K562 (cell line): ENCODE results near the gene LUZP1. TPM values are rescaled to one million over a fixed set of nuclear protein-coding genes. Genes with fewer than 3 reads are reported as not detected.
A peak's percentile ranks its signal among the peaks of the same experiment; 100 is the strongest.

Source experiments
- ARID1B ChIP-seq: fragments of 450-650 bp; IDR thresholded peaks from 2 replicates; pipeline ENCODE4 v1.6.1; 2016; ENCODE audit warnings: antibody characterized with exemption, mild to moderate bottlenecking, inconsistent platforms
- ATF1 ChIP-seq, 2 experiments: fragments of 450-650 bp in 1 of 2; IDR thresholded peaks; 2 replicates each; pipeline ENCODE4 v1.6.1; 2016; ENCODE audit warnings: missing compliant biosample characterization in 1 of 2, missing genetic modification characterization in 1 of 2
- BCL6 ChIP-seq: fragments of 250-450 bp; sonication (Bioruptor Pico); IDR thresholded peaks from 2 replicates; pipeline ENCODE4 v1.4.0; 2020
- CAMTA2 ChIP-seq: fragments of 250-450 bp; sonication (Bioruptor Pico); conservative IDR thresholded peaks from 2 replicates; pipeline ENCODE4 v1.5.1; 2022
- CCNT2 ChIP-seq: IDR thresholded peaks from 2 replicates; pipeline ENCODE4 v1.6.1; 2011; ENCODE audit warnings: borderline replicate concordance, low read depth, mild to moderate bottlenecking, moderate library complexity, mixed read lengths, low read length; ENCODE audit not compliant: insufficient read length; ENCODE audit errors: extremely low read depth
- CREB1 ChIP-seq, 2 experiments: sonication (generic) in 1 of 2; formaldehyde crosslinking in 1 of 2; IDR thresholded peaks; 2 replicates each; pipeline versions ENCODE4 v1.6.1 to v1.8.0; 2012 to 2022; ENCODE audit warnings: inconsistent platforms in 1 of 2, mild to moderate bottlenecking in 1 of 2, missing genetic modification reagents in 1 of 2, moderate library complexity in 1 of 2
- CUX1 ChIP-seq: fragments of 200-800 bp; sonication (Bioruptor generic); IDR thresholded peaks from 2 replicates; pipeline ENCODE4 v1.6.1; 2016; ENCODE audit warnings: missing genetic modification characterization, missing compliant biosample characterization
- FOS ChIP-seq: IDR thresholded peaks from 3 replicates; pipeline ENCODE4 v1.6.1; 2011; ENCODE audit not compliant: insufficient read length; ENCODE audit errors: extremely low read depth
- FOSL1 ChIP-seq: fragments of 200-800 bp; sonication (Bioruptor generic); conservative IDR thresholded peaks from 2 replicates; pipeline ENCODE4 v1.6.1; 2016; ENCODE audit warnings: missing genetic modification characterization, missing compliant biosample characterization
- HDAC8 ChIP-seq: fragments of 450-650 bp; IDR thresholded peaks from 2 replicates; pipeline ENCODE4 v1.6.1; 2016; ENCODE audit warnings: mild to moderate bottlenecking, missing genetic modification characterization, moderate library complexity, missing compliant biosample characterization
- KDM1A ChIP-seq, 2 experiments: fragments of 450-650 bp; IDR thresholded peaks; 2 replicates each; pipeline ENCODE4 v1.6.1; 2016; ENCODE audit warnings: mild to moderate bottlenecking in 2 of 2
- MAFG ChIP-seq: fragments of 450-650 bp; conservative IDR thresholded peaks from 2 replicates; pipeline ENCODE4 v1.6.1; 2016; ENCODE audit warnings: missing genetic modification characterization, missing compliant biosample characterization
- MAFK ChIP-seq: IDR thresholded peaks from 2 replicates; pipeline ENCODE4 v1.6.1; 2011; ENCODE audit warnings: low read length, improper control_type of control experiment
- MEIS2 ChIP-seq: fragments of 450-650 bp; IDR thresholded peaks from 2 replicates; pipeline ENCODE4 v1.6.1; 2014; ENCODE audit warnings: mild to moderate bottlenecking; ENCODE audit not compliant: partially characterized antibody
- NFIC ChIP-seq: fragments of 450-650 bp; IDR thresholded peaks from 2 replicates; pipeline ENCODE4 v1.6.1; 2017; ENCODE audit warnings: mild to moderate bottlenecking, inconsistent platforms
- PTBP1 ChIP-seq: fragments of 200-400 bp; formaldehyde crosslinking; IDR thresholded peaks from 2 replicates; pipeline ENCODE4 v1.6.1; 2017; ENCODE audit warnings: low read depth, low read length
- PTRF ChIP-seq: fragments of 450-650 bp; IDR thresholded peaks from 2 replicates; pipeline ENCODE4 v1.6.1; 2016; ENCODE audit warnings: mild to moderate bottlenecking, missing genetic modification characterization, missing compliant biosample characterization
- SMAD2 ChIP-seq: fragments of 150-350 bp; IDR thresholded peaks from 2 replicates; pipeline ENCODE4 v1.6.1; 2014; ENCODE audit warnings: low read depth, mild to moderate bottlenecking, low read length
- SP2 ChIP-seq: IDR thresholded peaks from 2 replicates; pipeline ENCODE4 v1.6.1; 2011; ENCODE audit warnings: mild to moderate bottlenecking, low read depth, low read length, moderate library complexity; ENCODE audit not compliant: poor library complexity, severe bottlenecking; ENCODE audit errors: extremely low read depth
- STAT5B ChIP-seq: fragments of 250-450 bp; sonication (Bioruptor Pico); IDR thresholded peaks from 2 replicates; pipeline ENCODE4 v1.8.0; 2021; ENCODE audit warnings: mild to moderate bottlenecking, inconsistent platforms
- TAF9B ChIP-seq: fragments of 450-650 bp; IDR thresholded peaks from 2 replicates; pipeline ENCODE4 v1.6.1; 2018; ENCODE audit warnings: mild to moderate bottlenecking; ENCODE audit not compliant: partially characterized antibody
- ZBTB49 ChIP-seq: sonication (generic); formaldehyde crosslinking; IDR thresholded peaks from 2 replicates; pipeline ENCODE4 v1.8.0; 2022; ENCODE audit warnings: missing genetic modification reagents, mild to moderate bottlenecking, borderline replicate concordance
- ZEB2 ChIP-seq: fragments of 450-650 bp; IDR thresholded peaks from 2 replicates; pipeline ENCODE4 v1.6.1; 2016
- ZNF354B ChIP-seq: fragments of 250-450 bp; sonication (Bioruptor Pico); IDR thresholded peaks from 2 replicates; pipeline ENCODE4 v1.4.0; 2020
- ZNF384 ChIP-seq: IDR thresholded peaks from 2 replicates; pipeline ENCODE4 v1.6.1; 2012; ENCODE audit warnings: low read depth, low read length, improper control_type of control experiment
- polyA plus RNA-seq, 8 experiments: library from polyadenylated mRNA; depleted of rRNA in 4 of 8; stranded (reverse) in 5 of 8; unstranded in 3 of 8; fragments of >200 nt; fragmentation: Nextera tagmentation in 2 of 8; fragmentation: Illumina TruSeq in 1 of 8; extraction: Ambion mirVana in 2 of 8; extraction: Trizol in 1 of 8; gene quantifications; 2 replicates each; pipeline versions ENCODE4 v1.2.1 to v1.2.3, GENCODE V29; 2011 to 2014; ENCODE audit warnings: inconsistent platforms in 1 of 8, missing spikeins in 1 of 8
- total RNA-seq, 7 experiments: library from RNA; depleted of rRNA in 6 of 7; stranded (reverse); fragments of >200 nt in 6 of 7; fragmentation: Illumina TruSeq in 2 of 7; extraction: Trizol in 2 of 7; gene quantifications; 2 replicates each; pipeline versions ENCODE4 v1.2.1 to v1.2.3, GENCODE V29; 2011 to 2021; ENCODE audit warnings: low replicate concordance in 1 of 7

Gene LUZP1
- total and polyA plus RNA-seq, 9 of the 15 experiments (the other 6 are each of a cell fraction or from before 2014, with no cell fraction given): 6.5 to 19.1 (median 12.4) TPM

GRCh38 chr1:23198373-23198772 lies 29.7 kb upstream of the LUZP1 start (continued):
- TF ChIP-seq NFIC: peak; percentile 49; the same call in 1 of the 2 replicates
- no peak for TF ChIP-seq HDAC8
- TF ChIP-seq BCL6 (CRISPR knock-in tag): no peak
- no peak for TF ChIP-seq SMAD2
- peak; percentile 51; the same call in 1 of the 2 replicates for TF ChIP-seq MAFK
- TF ChIP-seq ZBTB49 (CRISPR knock-in tag): no peak
- TF ChIP-seq CCNT2: no peak
- no peak for TF ChIP-seq ATF1 (CRISPR knock-in tag; IDR thresholded peaks at IDR 0.05)
- TF ChIP-seq ATF1 (tag; IDR thresholded peaks at IDR 0.05): no peak
- 0 out of 2 replicates have a peak, but pooled peaks have one; percentile 10 for TF ChIP-seq ZNF384
- no peak for TF ChIP-seq CUX1 (CRISPR knock-in tag)
- no peak for TF ChIP-seq CAMTA2 (CRISPR knock-in tag)
- TF ChIP-seq ZNF354B (CRISPR knock-in tag): no peak
- no peak for TF ChIP-seq SP2
- no peak for TF ChIP-seq FOS
- TF ChIP-seq MEIS2: peak; percentile 5
- TF ChIP-seq CREB1 (IDR thresholded peaks at IDR 0.05): no peak
- no peak for TF ChIP-seq CREB1 (CRISPR knock-in tag; IDR thresholded peaks at IDR 0.05)
- TF ChIP-seq ARID1B: no peak
- TF ChIP-seq FOSL1: peak; percentile 50
- TF ChIP-seq KDM1A (IDR thresholded peaks at IDR 0.05): no peak
- TF ChIP-seq PTBP1: no peak
- peak; percentile 83 for TF ChIP-seq MAFG
- no peak for TF ChIP-seq ZEB2
- TF ChIP-seq TAF9B: no peak
- no peak for TF ChIP-seq STAT5B (CRISPR knock-in tag)
- TF ChIP-seq PTRF (tag): no peak
